ENCODE data around the gene MYO18A.

DNA sequence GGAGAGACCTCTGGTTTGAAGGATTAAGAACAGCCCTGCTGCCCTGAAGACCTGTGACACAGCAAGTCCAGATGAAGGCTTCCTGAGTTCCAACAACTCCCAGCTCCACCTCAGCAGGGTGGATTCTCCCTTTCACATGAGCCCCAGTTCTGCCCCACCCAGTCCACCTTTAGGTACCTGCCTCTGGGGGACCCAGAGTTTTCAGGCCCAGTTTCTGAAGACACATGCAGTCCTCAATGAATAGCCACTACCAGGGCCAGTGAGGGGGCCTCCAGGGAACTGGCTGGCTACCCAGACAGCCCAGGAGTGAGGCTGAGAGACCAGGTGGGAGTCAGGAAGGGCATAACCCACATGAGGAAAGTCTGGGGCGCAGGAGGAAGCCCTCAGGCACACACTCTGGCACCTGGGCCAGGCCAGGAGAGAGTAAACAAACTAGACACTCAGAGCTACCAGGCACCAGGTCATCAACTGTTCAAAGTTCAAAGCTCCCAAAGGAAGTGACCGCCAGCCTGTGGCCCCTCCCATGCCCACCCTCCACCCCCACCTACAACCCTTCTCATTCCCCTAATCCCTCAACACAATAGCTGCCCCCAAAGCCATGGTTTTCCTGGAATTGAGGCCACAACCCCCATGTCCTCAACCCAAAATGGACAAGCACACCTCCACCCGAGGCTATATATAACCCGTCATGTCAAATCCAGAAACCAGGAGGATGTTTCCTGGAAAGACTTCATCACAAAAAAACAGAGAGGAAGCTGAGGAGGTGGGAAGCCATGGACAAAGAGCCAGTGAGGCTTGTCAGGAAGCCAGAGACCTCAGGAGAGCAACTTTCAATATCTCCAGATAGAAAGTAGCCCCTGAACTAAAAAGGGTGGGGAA, 2.1 kb downstream of the MYO18A start:
- TF ChIP-seq, protein P1, sequence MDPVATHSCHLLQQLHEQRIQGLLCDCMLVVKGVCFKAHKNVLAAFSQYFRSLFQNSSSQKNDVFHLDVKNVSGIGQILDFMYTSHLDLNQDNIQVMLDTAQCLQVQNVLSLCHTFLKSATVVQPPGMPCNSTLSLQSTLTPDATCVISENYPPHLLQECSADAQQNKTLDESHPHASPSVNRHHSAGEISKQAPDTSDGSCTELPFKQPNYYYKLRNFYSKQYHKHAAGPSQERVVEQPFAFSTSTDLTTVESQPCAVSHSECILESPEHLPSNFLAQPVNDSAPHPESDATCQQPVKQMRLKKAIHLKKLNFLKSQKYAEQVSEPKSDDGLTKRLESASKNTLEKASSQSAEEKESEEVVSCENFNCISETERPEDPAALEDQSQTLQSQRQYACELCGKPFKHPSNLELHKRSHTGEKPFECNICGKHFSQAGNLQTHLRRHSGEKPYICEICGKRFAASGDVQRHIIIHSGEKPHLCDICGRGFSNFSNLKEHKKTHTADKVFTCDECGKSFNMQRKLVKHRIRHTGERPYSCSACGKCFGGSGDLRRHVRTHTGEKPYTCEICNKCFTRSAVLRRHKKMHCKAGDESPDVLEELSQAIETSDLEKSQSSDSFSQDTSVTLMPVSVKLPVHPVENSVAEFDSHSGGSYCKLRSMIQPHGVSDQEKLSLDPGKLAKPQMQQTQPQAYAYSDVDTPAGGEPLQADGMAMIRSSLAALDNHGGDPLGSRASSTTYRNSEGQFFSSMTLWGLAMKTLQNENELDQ (tag by site-specific recombination; IDR thresholded peaks at IDR 0.05; ENCODE audit: low read depth): no peak
- TF ChIP-seq ZNF10 (tag by site-specific recombination; IDR thresholded peaks at IDR 0.05) (no peak), MEIS1 (CRISPR knock-in tag; IDR thresholded peaks at IDR 0.05; ENCODE audit: borderline replicate concordance) (no peak), SP2 (tag by site-specific recombination; IDR thresholded peaks at IDR 0.05) (no peak), CTCF (tag by site-specific recombination; IDR thresholded peaks at IDR 0.05) (no peak)
- TF ChIP-seq, protein P2, sequence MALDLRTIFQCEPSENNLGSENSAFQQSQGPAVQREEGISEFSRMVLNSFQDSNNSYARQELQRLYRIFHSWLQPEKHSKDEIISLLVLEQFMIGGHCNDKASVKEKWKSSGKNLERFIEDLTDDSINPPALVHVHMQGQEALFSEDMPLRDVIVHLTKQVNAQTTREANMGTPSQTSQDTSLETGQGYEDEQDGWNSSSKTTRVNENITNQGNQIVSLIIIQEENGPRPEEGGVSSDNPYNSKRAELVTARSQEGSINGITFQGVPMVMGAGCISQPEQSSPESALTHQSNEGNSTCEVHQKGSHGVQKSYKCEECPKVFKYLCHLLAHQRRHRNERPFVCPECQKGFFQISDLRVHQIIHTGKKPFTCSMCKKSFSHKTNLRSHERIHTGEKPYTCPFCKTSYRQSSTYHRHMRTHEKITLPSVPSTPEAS (tag by site-specific recombination; IDR thresholded peaks at IDR 0.05): no peak

Data from HEK293 (cell line).